HG02623 (cell line): Measurements from ENCODE around the gene TM9SF2.
"Not testable (repeated sequence)": the region's sequence is repeated elsewhere in the genome, so short reads cannot be mapped to it uniquely, and the experiment has no call there.

Experiments used
- ATAC-seq: cut with Tn5 transposase; IDR thresholded peaks from one replicate; pipeline ENCODE4 v1.9.1; 2021; ENCODE audit warnings: moderate library complexity; ENCODE audit not compliant: unreplicated experiment

Gene TM9SF2

GRCh38 chr13:99528547-99528946, 27.3 kb downstream of the TM9SF2 start:
- peak; percentile 72 for ATAC-seq

GRCh38 chr13:99536023-99536422, 34.8 kb downstream of the TM9SF2 start:
- ATAC-seq = no peak

GRCh38 chr13:99540530-99540929, 39.3 kb downstream of the TM9SF2 start:
- no peak for ATAC-seq

- ATAC-seq = peak; percentile 97
These were observed 41.6 kb downstream of the TM9SF2 start for GRCh38 chr13:99542788-99543406.

- ATAC-seq = no peak
These were observed 44.1 kb downstream of the TM9SF2 start for GRCh38 chr13:99545361-99545760.

GRCh38 chr13:99545979-99546378, 44.7 kb downstream of the TM9SF2 start:
- no peak for ATAC-seq

- ATAC-seq = no peak
These were observed 45.6 kb downstream of the TM9SF2 start for GRCh38 chr13:99546878-99547277.

- peak; percentile 68 for ATAC-seq
These were observed 47.2 kb downstream of the TM9SF2 start for GRCh38 chr13:99548448-99548847.

GRCh38 chr13:99553033-99553432, 51.8 kb downstream of the TM9SF2 start:
- ATAC-seq = no peak

GRCh38 chr13:99555149-99555548, 53.9 kb downstream of the TM9SF2 start:
- no peak for ATAC-seq

- ATAC-seq = no peak
These were observed 55.7 kb downstream of the TM9SF2 start for GRCh38 chr13:99556867-99557443.

GRCh38 chr13:99558570-99559180, 57.4 kb downstream of the TM9SF2 start:
- no peak for ATAC-seq

GRCh38 chr13:99559560-99559959, 58.3 kb downstream of the TM9SF2 start:
- ATAC-seq = no peak

GRCh38 chr13:99563404-99563803, 62.1 kb downstream of the TM9SF2 start:
- ATAC-seq = no peak

GRCh38 chr13:99564386-99564785, 63.1 kb downstream of the TM9SF2 start:
- ATAC-seq = no peak

- no peak for ATAC-seq
These were observed 64.3 kb downstream of the TM9SF2 start for GRCh38 chr13:99565478-99566124.

- no peak for ATAC-seq
These were observed 65.1 kb downstream of the TM9SF2 start for GRCh38 chr13:99566125-99567083.

GRCh38 chr13:99568901-99569300, 67.6 kb downstream of the TM9SF2 start:
- ATAC-seq = not testable (repeated sequence)

GRCh38 chr13:99572131-99572530, 70.9 kb downstream of the TM9SF2 start:
- no peak for ATAC-seq

- ATAC-seq = no peak
These were observed 71.6 kb downstream of the TM9SF2 start for GRCh38 chr13:99572921-99573320.
